ENCODE results near the gene PRRC2B.

GRCh38 chr9:131469951-131470350 lies 76.1 kb downstream of the PRRC2B start:
- TF ChIP-seq, protein P1, sequence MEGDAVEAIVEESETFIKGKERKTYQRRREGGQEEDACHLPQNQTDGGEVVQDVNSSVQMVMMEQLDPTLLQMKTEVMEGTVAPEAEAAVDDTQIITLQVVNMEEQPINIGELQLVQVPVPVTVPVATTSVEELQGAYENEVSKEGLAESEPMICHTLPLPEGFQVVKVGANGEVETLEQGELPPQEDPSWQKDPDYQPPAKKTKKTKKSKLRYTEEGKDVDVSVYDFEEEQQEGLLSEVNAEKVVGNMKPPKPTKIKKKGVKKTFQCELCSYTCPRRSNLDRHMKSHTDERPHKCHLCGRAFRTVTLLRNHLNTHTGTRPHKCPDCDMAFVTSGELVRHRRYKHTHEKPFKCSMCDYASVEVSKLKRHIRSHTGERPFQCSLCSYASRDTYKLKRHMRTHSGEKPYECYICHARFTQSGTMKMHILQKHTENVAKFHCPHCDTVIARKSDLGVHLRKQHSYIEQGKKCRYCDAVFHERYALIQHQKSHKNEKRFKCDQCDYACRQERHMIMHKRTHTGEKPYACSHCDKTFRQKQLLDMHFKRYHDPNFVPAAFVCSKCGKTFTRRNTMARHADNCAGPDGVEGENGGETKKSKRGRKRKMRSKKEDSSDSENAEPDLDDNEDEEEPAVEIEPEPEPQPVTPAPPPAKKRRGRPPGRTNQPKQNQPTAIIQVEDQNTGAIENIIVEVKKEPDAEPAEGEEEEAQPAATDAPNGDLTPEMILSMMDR (IDR thresholded peaks at IDR 0.05; ENCODE audit: low read depth, low read length) = no peak
- no peak for TF ChIP-seq EZH2phosphoT487 (IDR thresholded peaks at IDR 0.05; ENCODE audit: low read depth)
